HEK293T (cell line): ENCODE measurements around the gene RPTOR.

Source experiments
- CTBP1 ChIP-seq: fragments of 450-650 bp; IDR thresholded peaks from 2 replicates; pipeline ENCODE4 v1.6.1; 2016; ENCODE audit warnings: borderline replicate concordance
- ELF4 ChIP-seq: fragments of 450-650 bp; IDR thresholded peaks from 2 replicates; pipeline ENCODE4 v1.6.1; 2017; ENCODE audit warnings: antibody characterized with exemption
- NFRKB ChIP-seq: fragments of 450-650 bp; IDR thresholded peaks from 2 replicates; pipeline ENCODE4 v1.6.1; 2016; ENCODE audit warnings: mild to moderate bottlenecking, moderate library complexity
- TARDBP ChIP-seq: fragments of 450-650 bp; IDR thresholded peaks from 2 replicates; pipeline ENCODE4 v1.6.1; 2016

DNA sequence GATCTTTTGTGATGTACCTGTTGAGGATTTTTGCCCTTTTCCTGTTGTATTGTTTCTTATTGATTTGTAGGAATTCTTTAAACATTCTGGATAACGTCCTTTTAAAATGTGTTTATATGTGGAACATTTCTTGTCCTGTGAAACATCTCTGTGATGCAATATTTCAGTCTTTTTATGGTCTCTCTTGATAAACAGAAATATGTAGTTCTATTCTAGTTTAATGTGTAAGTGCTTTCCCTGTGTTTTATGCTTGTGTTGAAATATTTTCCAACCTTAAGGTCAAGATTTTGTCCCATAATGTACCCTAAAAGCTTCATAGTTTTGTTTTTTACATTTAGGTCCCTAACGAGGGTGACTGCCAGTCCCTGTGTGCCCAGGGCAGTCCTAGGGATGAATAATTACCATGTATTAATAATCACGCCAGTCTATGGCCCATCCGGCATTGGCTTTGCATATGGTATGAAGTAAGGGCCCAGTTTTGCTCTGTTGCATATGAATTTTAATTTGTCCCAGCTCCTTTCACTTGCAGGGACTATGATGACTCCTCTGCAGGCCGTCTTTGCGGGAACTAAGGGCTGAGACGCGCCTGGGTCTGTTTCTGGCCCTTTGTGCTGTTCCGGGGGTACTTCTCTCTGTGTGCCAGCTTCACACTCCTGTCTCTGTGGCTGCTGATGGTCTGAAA, 44.2 kb downstream of the RPTOR start:
- TF ChIP-seq TARDBP (no peak), ELF4 (no peak), CTBP1 (no peak), NFRKB (no peak)
